GM10266 (cell line): ENCODE results near the gene OR4K5.
"Not testable (repeated sequence)": the region's sequence is repeated elsewhere in the genome, so short reads cannot be mapped to it uniquely, and the experiment has no call there.

Source experiments
- DNase-seq: peaks from one replicate; pipeline ENCODE4 v3.0.0; 2012; ENCODE audit errors: extremely low spot score
- CTCF ChIP-seq: IDR thresholded peaks from 2 replicates; pipeline ENCODE4 v1.5.1; 2012; ENCODE audit warnings: mild to moderate bottlenecking, low read depth; ENCODE audit not compliant: control insufficient read depth, insufficient read depth; ENCODE audit errors: missing control alignments

OR4K5 gene

DNA sequence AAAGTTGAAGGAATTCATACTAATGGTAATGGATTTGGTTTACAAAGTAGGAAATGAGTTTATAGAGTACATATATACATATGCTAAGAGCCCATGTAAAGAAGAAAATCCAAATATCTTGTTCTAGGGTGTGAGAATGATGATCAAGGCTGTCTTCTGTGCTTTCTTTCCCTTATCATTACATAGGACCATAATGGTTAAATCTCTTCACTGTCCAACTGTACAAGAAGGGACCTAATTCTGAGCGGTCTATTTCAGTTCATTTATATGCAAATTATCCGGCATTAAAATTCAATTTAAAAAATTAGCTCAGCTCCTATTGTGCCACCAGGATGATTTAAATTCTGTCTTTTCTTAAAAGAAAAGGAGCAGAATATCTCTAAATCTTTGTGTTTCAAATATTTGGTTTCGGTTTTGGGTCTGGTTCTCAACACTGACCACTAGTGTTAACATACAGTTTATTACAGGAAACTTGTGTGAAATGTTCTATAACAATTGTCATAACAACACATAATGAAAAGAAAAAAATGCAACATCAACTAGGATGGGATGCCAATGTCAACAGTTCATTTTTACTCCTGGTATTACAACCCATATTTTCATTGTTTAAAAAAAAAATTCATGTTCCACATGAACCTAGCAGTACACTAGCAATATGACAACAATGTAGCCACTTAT lies 27.1 kb downstream of the OR4K5 start:
- no peak for TF ChIP-seq CTCF
- no peak for DNase-seq

GRCh38 chr14:19949218-19949617 lies 28.8 kb downstream of the OR4K5 start:
- TF ChIP-seq CTCF = no peak
- DNase-seq = no peak

- not testable (repeated sequence) for DNase-seq
Observed at GRCh38 chr14:19969735-19970134, 49.3 kb downstream of the OR4K5 start.
